OCI-LY1 (cell line): ENCODE measurements around the gene ADO.

ENCODE experiments used
- CTCF ChIP-seq: fragments of 200-600 bp; sonication (generic), shearing (Covaris generic); IDR thresholded peaks from 2 replicates; pipeline ENCODE4 v1.5.1; 2017; ENCODE audit warnings: mild to moderate bottlenecking, antibody characterized with exemption, low read length, moderate library complexity, mixed read lengths
- EZH2 ChIP-seq: fragments of 200-600 bp; sonication (generic), shearing (Covaris generic); IDR thresholded peaks from 2 replicates; pipeline ENCODE4 v1.8.0; 2017; ENCODE audit warnings: borderline replicate concordance, mixed run types, mild to moderate bottlenecking, antibody characterized with exemption, low read length, moderate library complexity, mixed read lengths

GRCh38 chr10:62819141-62819920, 14.8 kb downstream of the ADO start:
- TF ChIP-seq CTCF (no peak), EZH2 (no peak)
